Neural cell (in vitro differentiated cells): ENCODE measurements around the gene ANKS1A. TPM values are rescaled to one million over a fixed set of nuclear protein-coding genes. Genes with fewer than 3 reads are reported as not detected.

Experiments
- H2AFZ ChIP-seq: fragments of 200-600, 300-800 bp; sonication (generic), shearing (Covaris generic); 2 replicates; pipeline ENCODE4 v1.6.0; 2014; ENCODE audit warnings: low read depth, mild to moderate bottlenecking, antibody characterized with exemption, low read length, moderate library complexity
- H3F3A ChIP-seq: fragments of 200-600 bp; shearing (Covaris generic); 2 replicates; pipeline ENCODE4 v1.6.1; 2016; ENCODE audit warnings: mild to moderate bottlenecking, moderate library complexity, mixed read lengths, antibody characterized with exemption, low read length; ENCODE audit not compliant: insufficient read depth, poor library complexity, severe bottlenecking
- H3K27ac ChIP-seq: fragments of 200-600, 300-800 bp; sonication (generic), shearing (Covaris generic); 2 replicates; pipeline ENCODE4 v1.5.1; 2014; ENCODE audit warnings: mild to moderate bottlenecking, low read length, moderate library complexity
- H3K27me3 ChIP-seq: fragments of 300-800, 200-600 bp; sonication (generic), shearing (Covaris generic); 2 replicates; pipeline ENCODE4 v1.6.0; 2014; ENCODE audit warnings: mild to moderate bottlenecking, low read depth, low read length, moderate library complexity; ENCODE audit not compliant: insufficient read depth
- H3K36me3 ChIP-seq: fragments of 300-800, 200-600 bp; sonication (generic), shearing (Covaris generic); 2 replicates; pipeline ENCODE4 v1.5.1; 2014; ENCODE audit warnings: mild to moderate bottlenecking, antibody characterized with exemption, low read length, moderate library complexity; ENCODE audit not compliant: insufficient read depth
- H3K4me2 ChIP-seq: fragments of 300-800, 200-600 bp; sonication (generic), shearing (Covaris generic); 2 replicates; pipeline ENCODE4 v1.6.0; 2014; ENCODE audit warnings: mild to moderate bottlenecking, low read length
- H3K4me3 ChIP-seq: fragments of 300-800, 200-600 bp; sonication (generic), shearing (Covaris generic); 2 replicates; pipeline ENCODE4 v1.5.1; 2014; ENCODE audit warnings: mild to moderate bottlenecking, low read length, moderate library complexity
- H3K79me2 ChIP-seq: fragments of 200-600 bp; shearing (Covaris generic); replicated peaks from 2 replicates; pipeline ENCODE4 v1.6.0; 2014; ENCODE audit warnings: mild to moderate bottlenecking, low read length, moderate library complexity; ENCODE audit not compliant: insufficient read depth
- H3K9ac ChIP-seq: fragments of 300-800, 200-600 bp; sonication (generic), shearing (Covaris generic); 2 replicates; pipeline ENCODE4 v1.6.1; 2016; ENCODE audit warnings: mild to moderate bottlenecking, low read length, mixed read lengths
- H3K9me2 ChIP-seq: fragments of 200-600 bp; shearing (Covaris generic); 2 replicates; pipeline ENCODE4 v1.6.1; 2016; ENCODE audit warnings: mild to moderate bottlenecking, low read length, mixed read lengths; ENCODE audit not compliant: insufficient read depth
- H3K9me3 ChIP-seq: fragments of 200-600, 300-800 bp; sonication (generic), shearing (Covaris generic); 2 replicates; pipeline ENCODE4 v1.6.1; 2016; ENCODE audit warnings: mild to moderate bottlenecking, mixed run types, low read length, moderate library complexity, mixed read lengths
- H4K20me1 ChIP-seq: fragments of 200-600 bp; shearing (Covaris generic); 2 replicates; pipeline ENCODE4 v1.6.1; 2016; ENCODE audit warnings: mild to moderate bottlenecking, mixed run types; ENCODE audit not compliant: insufficient read depth
- CTCF ChIP-seq: fragments of 450-650 bp; IDR thresholded peaks from 2 replicates; pipeline ENCODE4 v1.5.1; 2014; ENCODE audit warnings: antibody characterized with exemption, mild to moderate bottlenecking, moderate library complexity; ENCODE audit not compliant: poor library complexity, severe bottlenecking
- EP300 ChIP-seq: fragments of 450-650 bp; conservative IDR thresholded peaks from 2 replicates; pipeline ENCODE4 v1.6.1; 2014; ENCODE audit warnings: antibody characterized with exemption, mild to moderate bottlenecking, moderate library complexity; ENCODE audit not compliant: poor library complexity, severe bottlenecking
- EZH2 ChIP-seq: fragments of 200-600, 300-800 bp; shearing (Covaris generic), sonication (generic); IDR thresholded peaks from 2 replicates; pipeline ENCODE4 v1.6.1; 2014; ENCODE audit warnings: antibody characterized with exemption, low read length, borderline replicate concordance, mild to moderate bottlenecking; ENCODE audit not compliant: insufficient read depth, poor library complexity, severe bottlenecking
- MXI1 ChIP-seq: fragments of 450-650 bp; conservative IDR thresholded peaks from 2 replicates; pipeline ENCODE4 v1.6.1; 2014; ENCODE audit warnings: antibody characterized with exemption, mild to moderate bottlenecking; ENCODE audit not compliant: poor library complexity, severe bottlenecking
- POLR2AphosphoS5 ChIP-seq: IDR thresholded peaks from 2 replicates; pipeline ENCODE4 v1.6.1; 2012
- RAD21 ChIP-seq: fragments of 450-650 bp; conservative IDR thresholded peaks from 2 replicates; pipeline ENCODE4 v1.6.1; 2014; ENCODE audit warnings: antibody characterized with exemption, mild to moderate bottlenecking, moderate library complexity
- REST ChIP-seq: IDR thresholded peaks from 2 replicates; pipeline ENCODE4 v1.6.1; 2012; ENCODE audit warnings: borderline replicate concordance
- SMC3 ChIP-seq: fragments of 450-650 bp; conservative IDR thresholded peaks from 2 replicates; pipeline ENCODE4 v1.6.1; 2014; ENCODE audit warnings: antibody characterized with exemption, mild to moderate bottlenecking, moderate library complexity; ENCODE audit not compliant: poor library complexity
- TAF1 ChIP-seq: IDR thresholded peaks from 2 replicates; pipeline ENCODE4 v1.6.1; 2012; ENCODE audit warnings: low read depth
- polyA plus RNA-seq: library from polyadenylated mRNA; depleted of rRNA; stranded (reverse); fragments of >200 nt; gene quantifications from 2 replicates; pipeline ENCODE4 v1.2.3, GENCODE V29; 2014

ANKS1A gene
- polyA plus RNA-seq, 1 donor from 2014 or later, result 22.6 TPM

GRCh38 chr6:35083507-35083906 lies 194.5 kb downstream of the ANKS1A start:
- TF ChIP-seq EZH2 (no peak), MXI1 (no peak), REST (no peak), SMC3 (no peak), TAF1 (no peak), RAD21 (no peak), CTCF (no peak), POLR2AphosphoS5 (no peak), EP300 (no peak)
- Histone ChIP-seq H4K20me1 (no peaks in the 10 kb centered on the region), H3K27me3 (no peaks in the 10 kb centered on the region), H3K27ac (no peak overlapping the region), H3F3A (no peaks in the 10 kb centered on the region), H3K9ac (no peak overlapping the region), H3K9me2 (no peaks in the 10 kb centered on the region), H2AFZ (no peak overlapping the region), H3K36me3 (no peaks in the 10 kb centered on the region), H3K79me2 (no peaks in the 10 kb centered on the region), H3K4me2 (no peak overlapping the region), H3K4me3 (no peak overlapping the region), H3K9me3 (no peaks in the 10 kb centered on the region)

GRCh38 chr6:35084041-35084491 lies 195.0 kb downstream of the ANKS1A start:
- Histone ChIP-seq H3K4me2 (no peak overlapping the region), H3K9ac (no peak overlapping the region), H3F3A (no peaks in the 10 kb centered on the region), H3K36me3 (no peaks in the 10 kb centered on the region), H3K79me2 (no peaks in the 10 kb centered on the region), H3K27ac (no peak overlapping the region), H3K9me3 (no peaks in the 10 kb centered on the region), H3K9me2 (no peaks in the 10 kb centered on the region), H3K27me3 (no peaks in the 10 kb centered on the region), H4K20me1 (no peaks in the 10 kb centered on the region), H3K4me3 (no peak overlapping the region), H2AFZ (no peak overlapping the region)
- no peak for TF ChIP-seq EP300
- no peak for TF ChIP-seq REST
- no peak for TF ChIP-seq POLR2AphosphoS5
- TF ChIP-seq TAF1, result no peak
- TF ChIP-seq RAD21, result no peak
- TF ChIP-seq CTCF, result no peak
- no peak for TF ChIP-seq SMC3
- no peak for TF ChIP-seq MXI1
- no peak for TF ChIP-seq EZH2
